NCI-H2107 (cell line): Measurements from ENCODE around the gene HDAC10.
A peak's percentile ranks its signal among the peaks of the same experiment; 100 is the strongest.

Source experiments
- DNase-seq: peaks from one replicate; lab custom pipeline; 2025; lab: John Stamatoyannopoulos, UW

HDAC10 gene

GRCh38 chr22:50236731-50237409 lies 14.2 kb downstream of the HDAC10 start:
- DNase-seq, result no peak

- no peak for DNase-seq
Measured at GRCh38 chr22:50233223-50233622, 17.8 kb downstream of the HDAC10 start.

- no peak for DNase-seq
Measured at GRCh38 chr22:50232481-50233151, 18.4 kb downstream of the HDAC10 start.

GRCh38 chr22:50229370-50229769 lies 21.7 kb downstream of the HDAC10 start:
- DNase-seq, result no peak

GRCh38 chr22:50228366-50228765 lies 22.7 kb downstream of the HDAC10 start:
- no peak for DNase-seq

GRCh38 chr22:50227579-50228215 lies 23.4 kb downstream of the HDAC10 start:
- DNase-seq, result no peak

- DNase-seq, result no peak
Measured at GRCh38 chr22:50226875-50227165, 24.2 kb downstream of the HDAC10 start.

- DNase-seq, result no peak
Measured at GRCh38 chr22:50226063-50226874, 24.8 kb downstream of the HDAC10 start.

GRCh38 chr22:50225200-50225969 lies 25.7 kb downstream of the HDAC10 start:
- DNase-seq, result no peak

GRCh38 chr22:50224071-50224470 lies 27.0 kb downstream of the HDAC10 start:
- DNase-seq, result no peak

GRCh38 chr22:50222508-50222907 lies 28.6 kb downstream of the HDAC10 start:
- no peak for DNase-seq

GRCh38 chr22:50221410-50222300 lies 29.4 kb downstream of the HDAC10 start:
- no peak for DNase-seq

GRCh38 chr22:50220603-50221409 lies 30.3 kb downstream of the HDAC10 start:
- no peak for DNase-seq

- DNase-seq, result no peak
Measured at GRCh38 chr22:50219800-50220602, 31.1 kb downstream of the HDAC10 start.

GRCh38 chr22:50218996-50219727 lies 31.9 kb downstream of the HDAC10 start:
- peak; percentile 21 for DNase-seq

GRCh38 chr22:50218153-50218995 lies 32.7 kb downstream of the HDAC10 start:
- DNase-seq, result no peak

GRCh38 chr22:50217543-50218152 lies 33.4 kb downstream of the HDAC10 start:
- DNase-seq, result no peak
